ENCODE data around the gene EGR4.

Gene EGR4

GRCh38 chr2:73244580-73244979 lies 48.8 kb downstream of the EGR4 start:
- no peak for DNase-seq

GRCh38 chr2:73243884-73244570 lies 49.3 kb downstream of the EGR4 start:
- no peak for DNase-seq
